ENCODE data around the gene DES. TPM values are rescaled to one million over a fixed set of nuclear protein-coding genes. Genes with fewer than 3 reads are reported as not detected.

Gene DES
- total and polyA plus RNA-seq, 4 donors, result 23.9 to 108 (median 57.9) TPM

DNA sequence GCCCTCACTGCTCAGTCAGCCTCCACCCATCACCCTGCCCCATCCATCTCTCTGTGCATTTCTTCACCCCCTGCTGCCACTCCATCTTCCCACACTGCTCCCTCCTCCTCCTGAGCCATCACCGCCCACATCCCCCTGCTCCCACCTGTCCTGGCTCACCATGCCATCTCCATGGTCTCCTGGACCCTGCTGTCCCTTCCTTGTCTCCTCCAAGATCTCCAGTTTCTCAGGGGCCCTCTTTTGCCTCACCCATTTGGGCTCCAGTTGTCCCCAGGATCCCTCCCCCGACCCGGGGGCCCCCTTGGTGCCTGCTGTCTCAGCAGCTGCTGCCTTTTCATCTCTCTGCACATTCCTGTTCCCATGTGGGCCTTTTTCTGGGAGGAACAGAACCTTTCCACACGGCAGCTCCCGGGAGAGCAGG is 27.1 kb downstream of the DES start:
- Histone ChIP-seq H3K4me1 (ENCODE audit: control insufficient read depth in 5 of 5, insufficient read depth in 5 of 5, low read length in 5 of 5) (peaks cover 0 to 24% (median 9%) of the 10 kb centered on the region in 5 donors), H3K9ac (ENCODE audit: insufficient read depth in 1 of 2, low read length in 2 of 2) (no peak overlapping the region), H3K27ac (ENCODE audit: low read depth in 1 of 2, low read length in 1 of 2) (no peak overlapping the region), H3K4me3 (no peak overlapping the region), H3K36me3 (ENCODE audit: control insufficient read depth in 4 of 4, insufficient read depth in 4 of 4, low read length in 4 of 4) (peaks cover 0 to 6% (median 0%) of the 10 kb centered on the region in 4 donors), H3K9me3 (ENCODE audit: control insufficient read depth in 4 of 4, insufficient read depth in 3 of 4, low read length in 3 of 4) (no peaks in the 10 kb centered on the region), H3K27me3 (ENCODE audit: control insufficient read depth in 3 of 3, insufficient read depth in 3 of 3, low read length in 2 of 3) (peaks cover 0 to 21% (median 9%) of the 10 kb centered on the region in 3 donors)
- no peak for ATAC-seq (ENCODE audit: insufficient read depth, low FRiP score)
- TF ChIP-seq, protein P1, sequence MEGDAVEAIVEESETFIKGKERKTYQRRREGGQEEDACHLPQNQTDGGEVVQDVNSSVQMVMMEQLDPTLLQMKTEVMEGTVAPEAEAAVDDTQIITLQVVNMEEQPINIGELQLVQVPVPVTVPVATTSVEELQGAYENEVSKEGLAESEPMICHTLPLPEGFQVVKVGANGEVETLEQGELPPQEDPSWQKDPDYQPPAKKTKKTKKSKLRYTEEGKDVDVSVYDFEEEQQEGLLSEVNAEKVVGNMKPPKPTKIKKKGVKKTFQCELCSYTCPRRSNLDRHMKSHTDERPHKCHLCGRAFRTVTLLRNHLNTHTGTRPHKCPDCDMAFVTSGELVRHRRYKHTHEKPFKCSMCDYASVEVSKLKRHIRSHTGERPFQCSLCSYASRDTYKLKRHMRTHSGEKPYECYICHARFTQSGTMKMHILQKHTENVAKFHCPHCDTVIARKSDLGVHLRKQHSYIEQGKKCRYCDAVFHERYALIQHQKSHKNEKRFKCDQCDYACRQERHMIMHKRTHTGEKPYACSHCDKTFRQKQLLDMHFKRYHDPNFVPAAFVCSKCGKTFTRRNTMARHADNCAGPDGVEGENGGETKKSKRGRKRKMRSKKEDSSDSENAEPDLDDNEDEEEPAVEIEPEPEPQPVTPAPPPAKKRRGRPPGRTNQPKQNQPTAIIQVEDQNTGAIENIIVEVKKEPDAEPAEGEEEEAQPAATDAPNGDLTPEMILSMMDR (IDR thresholded peaks at IDR 0.05; ENCODE audit: control extremely low read depth, extremely low read depth), result no peak
- whole genome bisulfite sequencing, 2 donors, result 71 to 72% methylated on average over 5 of the region's 5 CpGs
- DNase-seq, result no peak

DNA sequence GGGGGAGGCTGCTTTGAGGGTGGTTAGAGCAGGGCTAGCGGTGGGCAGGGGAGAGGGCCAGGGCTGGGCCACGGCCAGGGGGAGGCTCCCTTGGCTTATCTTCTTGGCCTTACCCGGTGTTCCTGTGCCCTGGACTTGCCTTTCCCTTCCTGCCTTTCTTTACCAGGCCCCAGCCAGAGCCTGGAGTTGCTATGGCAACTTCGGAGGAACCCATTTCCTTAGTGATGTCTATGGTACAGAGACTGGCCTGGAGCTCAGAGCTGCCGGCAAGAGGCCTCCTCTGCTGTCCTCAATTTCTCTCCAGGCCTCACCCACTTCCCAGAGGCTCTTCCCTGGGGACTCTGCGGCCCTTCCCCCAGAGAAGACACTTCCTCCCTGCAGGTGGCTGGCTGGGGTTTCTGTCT is 27.9 kb downstream of the DES start:
- ATAC-seq (ENCODE audit: insufficient read depth, low FRiP score), result no peak
- WGBS, 2 donors, result 21 to 43% methylated on average over 3 to 6 of the region's 6 CpGs
- Histone ChIP-seq H3K9ac (ENCODE audit: insufficient read depth in 1 of 2, low read length in 2 of 2) (no peak overlapping the region), H3K36me3 (ENCODE audit: control insufficient read depth in 4 of 4, insufficient read depth in 4 of 4, low read length in 4 of 4) (peaks cover 0 to 11% (median 0%) of the 10 kb centered on the region in 4 donors), H3K4me3 (no peak overlapping the region), H3K9me3 (ENCODE audit: control insufficient read depth in 4 of 4, insufficient read depth in 3 of 4, low read length in 3 of 4) (no peaks in the 10 kb centered on the region), H3K27me3 (ENCODE audit: control insufficient read depth in 3 of 3, insufficient read depth in 3 of 3, low read length in 2 of 3) (peaks cover 0 to 26% (median 10%) of the 10 kb centered on the region in 3 donors), H3K4me1 (ENCODE audit: control insufficient read depth in 5 of 5, insufficient read depth in 5 of 5, low read length in 5 of 5) (peaks cover 0 to 19% (median 9%) of the 10 kb centered on the region in 5 donors), H3K27ac (ENCODE audit: low read depth in 1 of 2, low read length in 1 of 2) (peak overlapping the region in 1 of 2 donors; percentile 40)
- DNase-seq, result peak; percentile 60 to 73 (median 68)
- TF ChIP-seq, protein P1 (IDR thresholded peaks at IDR 0.05; ENCODE audit: control extremely low read depth, extremely low read depth), result no peak

DNA sequence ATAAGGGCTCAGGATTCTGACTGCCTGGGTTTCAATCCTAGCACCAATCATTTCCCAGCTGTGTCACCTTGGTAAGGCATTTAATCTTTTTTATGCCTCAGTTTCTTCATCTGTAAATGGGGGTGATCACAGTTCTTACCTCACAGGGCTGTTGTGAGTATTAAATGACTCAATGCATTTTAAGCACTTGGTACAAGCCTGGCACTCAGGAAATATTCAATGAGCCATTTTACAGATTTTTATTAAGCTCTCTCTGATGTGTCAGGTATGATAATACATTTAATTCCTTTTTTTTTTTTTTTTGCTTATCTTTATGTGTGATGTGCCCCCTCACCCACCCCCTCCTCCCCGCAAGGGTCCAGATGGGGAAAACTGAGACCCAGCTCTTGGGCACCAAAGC is 28.5 kb downstream of the DES start:
- Histone ChIP-seq H3K4me1 (ENCODE audit: control insufficient read depth in 5 of 5, insufficient read depth in 5 of 5, low read length in 5 of 5) (peaks cover 0 to 18% (median 4%) of the 10 kb centered on the region in 5 donors), H3K36me3 (ENCODE audit: control insufficient read depth in 4 of 4, insufficient read depth in 4 of 4, low read length in 4 of 4) (peaks cover 0 to 11% (median 0%) of the 10 kb centered on the region in 4 donors), H3K27ac (ENCODE audit: low read depth in 1 of 2, low read length in 1 of 2) (peak overlapping the region in 1 of 2 donors; percentile 40), H3K4me3 (no peak overlapping the region), H3K9ac (ENCODE audit: insufficient read depth in 1 of 2, low read length in 2 of 2) (no peak overlapping the region), H3K27me3 (ENCODE audit: control insufficient read depth in 3 of 3, insufficient read depth in 3 of 3, low read length in 2 of 3) (peaks cover 0 to 26% (median 16%) of the 10 kb centered on the region in 3 donors), H3K9me3 (ENCODE audit: control insufficient read depth in 4 of 4, insufficient read depth in 3 of 4, low read length in 3 of 4) (no peaks in the 10 kb centered on the region)
- ATAC-seq (ENCODE audit: insufficient read depth, low FRiP score) (no peak), DNase-seq (no peak)
- 95 to 100% methylated on average over 1 of the region's 1 CpG for WGBS, 2 donors
- TF ChIP-seq, protein P1 (IDR thresholded peaks at IDR 0.05; ENCODE audit: control extremely low read depth, extremely low read depth), result no peak

Measured in lung (tissue), 12 donors.